Activated naive CD4-positive, alpha-beta T cell treated with anti-CD3 and anti-CD28 coated beads, Interleukin-2, amount 10 ng/mL, durations not matched to agents 7 days and 5 days (primary cell): ENCODE results near the gene SLC6A6.

Experiments used
- CTCF ChIA-PET: fragments of 350-600 bp; sonication (Branson Sonifier 250); formaldehyde crosslinking; loops from one replicate; lab custom pipeline; 2021; ENCODE audit warnings: antibody characterized with exemption; lab: Charles Lee
- DNase-seq: peaks from one replicate; pipeline ENCODE4 v3.0.0-alpha.2; 2020
- H3K27ac Mint-ChIP-seq: one replicate; pipeline ENCODE4 v1.8.0; 2021; ENCODE audit warnings: mild to moderate bottlenecking, moderate library complexity, mixed read lengths
- H3K27me3 Mint-ChIP-seq: one replicate; pipeline ENCODE4 v1.8.0; 2021; ENCODE audit warnings: mild to moderate bottlenecking, mixed read lengths
- H3K36me3 Mint-ChIP-seq: one replicate; pipeline ENCODE4 v1.8.0; 2021; ENCODE audit warnings: mixed read lengths
- H3K4me1 Mint-ChIP-seq: one replicate; pipeline ENCODE4 v1.8.0; 2021; ENCODE audit warnings: mixed read lengths
- H3K4me3 Mint-ChIP-seq: one replicate; pipeline ENCODE4 v1.8.0; 2021; ENCODE audit warnings: mild to moderate bottlenecking, moderate library complexity, mixed read lengths
- H3K9me3 Mint-ChIP-seq: one replicate; pipeline ENCODE4 v1.8.0; 2021; ENCODE audit warnings: mixed read lengths

Gene SLC6A6

DNA sequence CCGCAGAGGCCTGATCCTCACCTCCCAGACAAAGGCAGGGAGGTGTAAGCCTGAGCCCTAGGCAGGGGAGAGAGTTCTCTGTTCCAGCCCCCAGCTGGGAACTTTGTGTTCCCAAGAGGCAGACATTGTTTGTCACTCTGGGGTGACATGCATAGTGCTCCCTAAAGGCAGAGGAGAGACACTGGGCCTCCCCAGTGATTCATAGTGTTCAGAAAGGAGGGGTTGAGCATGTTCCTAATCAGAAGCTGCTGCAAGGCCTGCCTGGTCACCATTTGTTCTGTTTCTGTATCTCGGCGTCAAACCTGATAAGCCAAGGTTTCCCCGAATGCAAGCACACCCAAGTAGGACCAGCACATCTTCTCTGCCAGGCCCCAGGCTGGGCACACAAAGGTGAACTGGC is 24.0 kb upstream of the SLC6A6 start:
- CTCF ChIA-PET: interaction anchor here (1.1 to 2.5 kb wide), 2 partner anchors 24 to 49 kb away, joined by 3 to 9 read pairs; partner anchors contain the start of gene SLC6A6
- H3K36me3 Mint-ChIP-seq: no peaks in the 10 kb centered on the region
- no peak for DNase-seq
- no peak overlapping the region for H3K4me3 Mint-ChIP-seq
- peaks cover 40% of the 10 kb centered on the region for H3K27me3 Mint-ChIP-seq
- H3K27ac Mint-ChIP-seq: peak overlapping the region; percentile 19
- H3K4me1 Mint-ChIP-seq: peaks cover 22% of the 10 kb centered on the region
- H3K9me3 Mint-ChIP-seq: peaks cover 3% of the 10 kb centered on the region

DNA sequence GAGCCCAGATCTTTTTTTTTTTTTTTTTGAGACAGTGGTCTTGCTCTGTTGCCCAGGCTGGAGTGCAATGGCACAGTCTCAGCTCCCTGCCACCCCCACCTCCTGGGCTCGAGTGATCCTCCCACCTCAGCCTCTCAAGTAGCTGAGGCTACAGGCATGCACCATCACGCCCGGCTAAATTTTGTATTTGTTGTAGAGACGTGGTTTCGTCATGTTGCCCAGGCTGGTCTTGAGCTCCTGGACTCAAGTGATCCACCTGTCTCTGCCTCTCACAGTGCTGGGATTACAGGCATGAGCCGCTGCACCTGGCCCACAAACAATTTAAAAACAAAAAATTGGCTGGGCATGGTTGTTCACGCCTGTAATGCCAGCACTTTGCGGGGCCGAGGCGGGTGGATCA is 22.6 kb upstream of the SLC6A6 start:
- Mint-ChIP-seq H3K4me3 (no peak overlapping the region), H3K9me3 (peaks cover 3% of the 10 kb centered on the region), H3K36me3 (no peaks in the 10 kb centered on the region), H3K4me1 (peaks cover 22% of the 10 kb centered on the region), H3K27me3 (peaks cover 32% of the 10 kb centered on the region), H3K27ac (no peak overlapping the region)
- CTCF ChIA-PET: interaction anchor here (1.0 to 2.5 kb wide), 2 partner anchors 23 to 87 kb away, joined by 3 to 9 read pairs; partner anchors contain the start of gene SLC6A6
- no peak for DNase-seq

DNA sequence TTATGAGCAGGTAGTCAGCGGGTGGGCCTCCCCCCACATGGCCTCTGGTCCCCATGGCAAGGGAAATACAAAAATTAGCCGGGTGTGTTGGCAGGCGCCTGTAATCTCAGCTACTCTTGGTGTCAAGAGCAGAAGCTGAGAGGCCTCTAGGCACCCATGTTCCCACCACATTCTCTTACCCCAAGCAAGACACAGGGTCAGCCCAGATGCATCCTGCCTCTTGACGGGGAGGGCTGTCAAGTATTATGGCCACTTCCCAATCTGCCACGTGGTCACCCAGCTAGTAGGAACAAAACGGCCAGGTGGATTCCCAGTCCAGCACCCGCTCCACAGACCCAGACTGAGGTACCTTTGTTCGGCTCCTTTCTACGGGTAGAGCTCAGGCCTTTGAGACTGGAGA is 16.2 kb upstream of the SLC6A6 start:
- H3K27ac Mint-ChIP-seq: no peak overlapping the region
- no peaks in the 10 kb centered on the region for H3K4me1 Mint-ChIP-seq
- no peak for DNase-seq
- no peak overlapping the region for H3K4me3 Mint-ChIP-seq
- peaks cover 79% of the 10 kb centered on the region for H3K27me3 Mint-ChIP-seq
- no peaks in the 10 kb centered on the region for H3K36me3 Mint-ChIP-seq
- CTCF ChIA-PET: no interaction called here
- no peaks in the 10 kb centered on the region for H3K9me3 Mint-ChIP-seq

DNA sequence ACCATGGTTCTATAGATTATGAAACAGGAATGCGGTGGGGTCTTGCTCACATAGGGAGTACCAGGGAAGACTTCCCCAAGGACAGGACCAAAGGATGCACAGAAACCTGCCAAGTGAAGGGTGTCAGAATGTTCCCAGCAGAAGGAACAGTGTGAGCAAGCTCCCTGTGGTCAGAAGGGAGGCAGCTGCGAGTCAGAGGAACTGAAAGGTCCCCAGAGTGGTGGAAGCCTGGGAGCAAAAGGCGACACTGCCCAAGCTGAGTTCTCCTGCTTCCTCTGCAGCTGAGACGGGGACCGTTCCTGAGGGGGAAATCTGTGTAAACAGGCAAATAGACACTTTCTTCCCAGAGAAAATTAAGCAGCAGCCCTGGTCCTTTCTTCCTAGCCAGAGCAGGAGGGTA is 14.2 kb upstream of the SLC6A6 start:
- Mint-ChIP-seq H3K36me3 (no peaks in the 10 kb centered on the region), H3K4me3 (no peak overlapping the region), H3K27ac (no peak overlapping the region), H3K9me3 (no peaks in the 10 kb centered on the region), H3K27me3 (peaks cover 66% of the 10 kb centered on the region), H3K4me1 (no peaks in the 10 kb centered on the region)
- DNase-seq: no peak
- CTCF ChIA-PET: interaction anchor here (1.0 to 1.2 kb wide), 2 partner anchors 73 to 131 kb away, joined by 3 to 4 read pairs; no protein-coding TSS in a partner anchor

DNA sequence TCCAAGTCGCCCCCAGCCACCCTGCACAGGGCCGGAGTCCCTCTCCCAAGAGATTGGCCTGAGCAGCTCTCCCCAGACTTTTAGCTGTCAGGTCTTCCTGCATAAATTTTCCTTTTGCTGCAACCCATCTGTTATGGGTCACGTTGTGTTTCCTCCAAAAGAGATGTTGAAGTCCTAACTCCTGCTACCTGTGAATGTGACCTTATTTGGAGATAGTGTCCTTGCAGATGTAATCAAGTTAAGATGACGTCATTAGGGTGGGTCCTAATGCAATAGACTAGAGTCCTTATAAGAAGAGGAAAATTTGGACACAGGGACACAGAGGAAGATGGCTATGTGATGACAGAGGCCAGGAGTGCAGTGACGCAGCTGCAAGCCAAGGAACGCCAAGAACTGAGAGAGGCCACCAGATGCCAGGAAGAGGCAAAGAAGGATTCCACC is 13.2 kb upstream of the SLC6A6 start:
- no peaks in the 10 kb centered on the region for H3K4me1 Mint-ChIP-seq
- no peaks in the 10 kb centered on the region for H3K36me3 Mint-ChIP-seq
- H3K9me3 Mint-ChIP-seq: no peaks in the 10 kb centered on the region
- peaks cover 61% of the 10 kb centered on the region for H3K27me3 Mint-ChIP-seq
- no peak overlapping the region for H3K4me3 Mint-ChIP-seq
- no peak overlapping the region for H3K27ac Mint-ChIP-seq
- no peak for DNase-seq
- CTCF ChIA-PET: no interaction called here

DNA sequence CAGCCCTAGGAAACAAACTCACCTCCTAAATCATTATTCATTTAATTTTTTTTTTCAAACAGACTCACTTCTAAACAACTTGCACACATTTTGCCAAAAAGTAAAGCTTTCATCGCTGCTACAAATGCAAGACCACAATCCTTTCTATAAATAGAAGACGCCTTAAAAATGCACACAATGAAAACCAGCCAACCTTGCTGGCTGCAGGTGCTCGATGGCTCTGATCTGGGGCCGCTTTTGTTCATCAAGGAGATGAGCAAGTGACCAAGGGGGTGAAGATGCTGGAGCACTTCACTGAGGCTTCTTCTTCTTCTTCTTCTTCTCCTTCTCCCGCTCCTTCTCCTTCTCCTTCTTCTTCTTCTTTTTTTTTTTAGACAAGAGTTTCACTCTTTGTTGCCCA is 12.7 kb upstream of the SLC6A6 start:
- CTCF ChIA-PET: no interaction called here

DNA sequence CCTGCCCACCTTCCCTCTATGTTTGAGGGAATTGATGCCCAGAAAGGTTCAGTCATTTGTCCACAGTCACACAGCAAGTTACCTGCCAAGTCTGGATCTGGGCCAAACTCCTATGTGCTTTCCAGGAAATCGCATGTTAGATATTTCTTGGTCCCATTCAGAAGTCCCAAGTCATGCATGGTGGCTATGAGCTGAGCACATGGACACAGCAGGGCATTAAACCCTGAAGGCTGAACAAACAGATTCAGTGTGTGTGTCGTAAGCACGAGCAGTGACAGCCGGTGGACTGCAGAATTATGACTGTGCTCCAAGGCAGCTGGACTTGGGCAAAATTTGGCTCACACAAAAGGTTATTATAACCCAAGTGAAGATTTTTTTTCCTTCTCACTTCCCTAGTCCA is 11.4 kb upstream of the SLC6A6 start:
- CTCF ChIA-PET: interaction anchor here (0.8 kb wide), 1 partner anchor 41 kb away, joined by 4 read pairs; no protein-coding TSS in a partner anchor
- Mint-ChIP-seq H3K27me3 (peaks cover 50% of the 10 kb centered on the region), H3K9me3 (no peaks in the 10 kb centered on the region), H3K36me3 (no peaks in the 10 kb centered on the region), H3K4me3 (no peak overlapping the region), H3K27ac (no peak overlapping the region), H3K4me1 (peaks cover under 1% of the 10 kb centered on the region)
- DNase-seq: no peak

More for the DNA sequence above, 12.7 kb upstream of the SLC6A6 start:
- DNase-seq: no peak
- H3K4me1 Mint-ChIP-seq: no peaks in the 10 kb centered on the region
- peaks cover 61% of the 10 kb centered on the region for H3K27me3 Mint-ChIP-seq
- no peaks in the 10 kb centered on the region for H3K9me3 Mint-ChIP-seq
- no peak overlapping the region for H3K27ac Mint-ChIP-seq
- H3K36me3 Mint-ChIP-seq: no peaks in the 10 kb centered on the region
- no peak overlapping the region for H3K4me3 Mint-ChIP-seq

DNA sequence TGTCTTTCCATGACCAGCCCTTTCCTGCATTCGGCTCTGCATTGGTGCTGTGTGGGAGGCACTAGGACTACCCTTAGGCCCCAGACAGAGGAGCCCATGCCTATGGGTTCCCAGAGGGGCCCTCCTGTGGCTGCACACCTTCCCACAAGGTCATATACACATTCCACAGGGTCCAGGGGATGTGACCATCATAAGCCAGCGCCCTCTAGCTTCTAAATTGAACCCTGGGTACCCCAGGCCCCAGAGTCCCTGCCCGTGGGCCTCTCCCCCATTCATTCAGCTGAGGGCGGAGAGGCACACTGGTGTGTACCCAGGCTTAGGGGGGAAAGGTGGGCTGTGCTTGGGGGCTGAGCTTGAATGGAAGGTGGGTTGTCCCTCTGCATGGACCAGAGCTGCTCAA is 10.2 kb upstream of the SLC6A6 start:
- CTCF ChIA-PET: no interaction called here
- Mint-ChIP-seq H3K9me3 (no peaks in the 10 kb centered on the region), H3K27ac (no peak overlapping the region), H3K27me3 (peaks cover 40% of the 10 kb centered on the region), H3K36me3 (no peaks in the 10 kb centered on the region), H3K4me3 (no peak overlapping the region), H3K4me1 (peaks cover 8% of the 10 kb centered on the region)
- no peak for DNase-seq

DNA sequence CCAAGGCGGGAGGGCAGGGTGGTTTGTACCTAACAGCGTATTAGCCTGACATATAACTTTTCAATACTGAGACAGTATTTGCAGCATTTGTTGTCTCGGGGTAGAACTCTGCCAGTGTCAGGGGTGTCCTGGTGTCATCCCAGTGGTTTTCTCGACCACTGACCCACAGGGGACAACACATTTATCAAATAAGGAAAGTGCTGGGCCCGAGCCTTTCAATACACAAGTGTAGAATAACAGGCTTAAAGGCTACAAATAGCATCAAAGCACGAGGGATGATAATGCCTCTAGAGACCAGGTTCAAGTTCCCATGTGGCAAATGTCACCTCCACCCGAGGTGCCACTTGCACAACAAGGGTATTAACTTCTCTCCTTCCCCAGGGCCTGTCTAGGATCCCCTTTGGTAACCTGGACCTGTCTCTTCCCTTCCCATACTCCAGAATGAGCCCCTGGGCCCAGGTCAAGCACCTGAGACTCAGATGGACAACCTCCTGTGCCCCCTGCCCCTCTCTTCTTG is 9.5 kb upstream of the SLC6A6 start:
- no peaks in the 10 kb centered on the region for H3K9me3 Mint-ChIP-seq
- peaks cover 14% of the 10 kb centered on the region for H3K4me1 Mint-ChIP-seq
- DNase-seq: no peak
- no peaks in the 10 kb centered on the region for H3K36me3 Mint-ChIP-seq
- CTCF ChIA-PET: no interaction called here
- no peak overlapping the region for H3K27ac Mint-ChIP-seq
- no peak overlapping the region for H3K4me3 Mint-ChIP-seq
- peaks cover 41% of the 10 kb centered on the region for H3K27me3 Mint-ChIP-seq

DNA sequence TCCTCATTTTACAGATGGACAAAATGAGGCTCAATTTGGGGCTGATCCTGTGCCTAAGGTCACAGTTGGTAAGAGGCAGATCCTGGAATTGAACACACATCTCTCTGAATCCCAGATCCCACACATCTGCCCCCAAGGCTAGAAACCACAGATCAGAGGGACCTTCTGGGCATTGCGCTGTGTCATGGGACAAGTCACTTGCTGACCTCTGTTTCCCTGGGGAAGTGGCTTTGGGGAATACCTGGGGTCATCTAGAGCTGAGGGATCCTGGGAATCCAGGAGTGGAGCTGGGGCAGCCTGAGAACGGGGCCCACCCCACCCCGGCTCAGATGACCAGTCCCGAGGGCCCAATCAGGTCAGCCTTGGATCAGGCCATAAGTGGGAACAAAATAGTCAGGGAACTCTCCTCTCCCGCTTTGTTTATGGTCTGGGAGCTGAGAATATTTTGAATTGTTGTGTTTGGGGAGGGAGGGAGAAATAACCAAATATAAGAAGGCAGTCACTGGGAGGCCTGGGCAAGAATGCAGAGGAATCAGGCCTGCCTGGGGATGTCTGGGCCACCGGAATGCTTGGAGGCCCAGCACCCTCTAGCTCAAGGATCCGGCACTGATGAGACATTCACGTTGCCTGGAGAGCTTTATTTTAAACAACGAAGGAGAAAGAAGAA is 8.8 kb upstream of the SLC6A6 start:
- Mint-ChIP-seq H3K27me3 (peaks cover 34% of the 10 kb centered on the region), H3K36me3 (no peaks in the 10 kb centered on the region), H3K4me3 (no peak overlapping the region), H3K4me1 (peaks cover 15% of the 10 kb centered on the region), H3K27ac (no peak overlapping the region), H3K9me3 (no peaks in the 10 kb centered on the region)
- CTCF ChIA-PET: no interaction called here
- no peak for DNase-seq

DNA sequence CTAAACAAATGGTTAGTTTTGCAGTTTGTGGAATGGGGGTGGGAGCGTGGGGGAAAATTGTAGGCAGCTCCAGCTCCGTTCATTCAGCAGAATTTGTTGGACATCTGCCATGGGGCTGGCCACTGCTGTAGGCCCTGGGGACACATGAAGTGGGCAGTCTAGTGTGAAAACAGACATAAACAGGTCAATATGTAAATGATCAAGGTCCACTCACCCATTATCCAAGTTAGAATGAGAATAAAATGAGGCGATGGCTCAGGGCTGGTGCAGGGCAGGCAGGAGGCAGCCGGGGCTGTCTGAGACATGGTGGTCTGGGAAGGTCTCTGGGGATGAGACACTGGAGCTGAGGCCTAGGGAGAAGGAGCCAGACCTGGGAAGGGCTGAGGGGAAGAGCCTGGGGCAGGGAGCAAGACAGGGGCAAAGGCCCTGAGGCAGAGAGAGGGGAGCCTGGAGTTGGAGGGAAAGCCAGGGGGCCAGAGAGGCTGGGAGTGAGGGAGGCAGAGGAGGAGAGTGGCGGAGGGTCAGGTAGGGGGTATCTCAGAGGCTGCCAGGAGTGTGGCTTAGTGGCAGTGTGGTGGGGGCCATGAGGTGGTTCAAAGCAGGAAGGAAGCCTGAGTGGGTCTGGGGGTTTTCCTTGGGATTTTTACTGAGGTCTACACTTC is 6.2 kb upstream of the SLC6A6 start:
- Mint-ChIP-seq H3K27ac (no peak overlapping the region), H3K36me3 (no peaks in the 10 kb centered on the region), H3K27me3 (peaks cover 29% of the 10 kb centered on the region), H3K4me1 (peaks cover 18% of the 10 kb centered on the region), H3K4me3 (no peak overlapping the region), H3K9me3 (no peaks in the 10 kb centered on the region)
- DNase-seq: no peak
- CTCF ChIA-PET: no interaction called here

DNA sequence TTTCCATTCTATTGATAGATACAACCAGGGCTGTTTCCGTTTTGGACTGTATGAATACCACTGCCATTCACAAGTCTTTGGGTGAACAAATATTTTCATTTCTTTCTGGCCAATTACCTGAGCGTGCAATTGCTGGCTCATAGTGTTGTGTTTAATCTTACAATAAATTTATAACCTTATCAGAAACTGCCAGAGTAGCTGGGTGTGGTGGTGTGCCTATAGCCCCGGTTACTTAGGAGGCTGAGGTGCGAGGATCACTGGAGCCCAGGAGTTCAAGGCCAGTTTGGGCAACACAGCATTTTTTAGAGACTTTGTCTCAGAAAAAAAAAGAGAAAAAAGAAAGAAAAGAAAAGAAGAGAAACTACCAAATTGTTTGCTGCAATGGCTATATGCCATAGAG is 5.4 kb upstream of the SLC6A6 start:
- CTCF ChIA-PET: interaction anchor here (2.9 kb wide), 1 partner anchor 35 kb away, joined by 11 read pairs; no protein-coding TSS in a partner anchor
- Mint-ChIP-seq H3K9me3 (no peaks in the 10 kb centered on the region), H3K27ac (no peak overlapping the region), H3K4me3 (no peak overlapping the region), H3K36me3 (no peaks in the 10 kb centered on the region), H3K27me3 (peaks cover 33% of the 10 kb centered on the region), H3K4me1 (peaks cover 25% of the 10 kb centered on the region)
- DNase-seq: no peak

DNA sequence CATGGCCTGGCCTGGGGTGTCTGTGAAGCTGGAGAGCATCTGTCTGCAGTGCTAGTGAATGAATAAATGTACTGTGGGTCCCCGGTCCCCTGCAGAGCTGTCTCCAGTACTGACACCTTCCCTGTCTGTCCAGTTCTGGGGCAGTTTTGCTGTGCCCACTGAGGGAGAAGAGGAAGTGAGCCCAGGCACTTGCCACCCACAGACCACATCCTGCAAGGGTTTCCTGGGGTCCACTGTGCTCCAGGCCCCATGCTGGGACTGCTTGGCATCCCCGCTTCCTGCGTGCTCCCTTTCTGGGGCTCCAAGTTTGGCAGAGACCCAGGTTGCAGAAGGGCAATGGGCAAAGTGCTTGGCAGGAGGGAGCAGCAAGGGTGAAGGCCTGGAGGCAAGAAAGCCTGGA is 4.9 kb upstream of the SLC6A6 start:
- Mint-ChIP-seq H3K27me3 (peaks cover 38% of the 10 kb centered on the region), H3K9me3 (no peaks in the 10 kb centered on the region), H3K4me1 (peaks cover 27% of the 10 kb centered on the region), H3K27ac (no peak overlapping the region), H3K36me3 (no peaks in the 10 kb centered on the region), H3K4me3 (no peak overlapping the region)
- peak; percentile 24 for DNase-seq
- CTCF ChIA-PET: interaction anchor here (2.9 kb wide), 1 partner anchor 34 kb away, joined by 11 read pairs; no protein-coding TSS in a partner anchor

DNA sequence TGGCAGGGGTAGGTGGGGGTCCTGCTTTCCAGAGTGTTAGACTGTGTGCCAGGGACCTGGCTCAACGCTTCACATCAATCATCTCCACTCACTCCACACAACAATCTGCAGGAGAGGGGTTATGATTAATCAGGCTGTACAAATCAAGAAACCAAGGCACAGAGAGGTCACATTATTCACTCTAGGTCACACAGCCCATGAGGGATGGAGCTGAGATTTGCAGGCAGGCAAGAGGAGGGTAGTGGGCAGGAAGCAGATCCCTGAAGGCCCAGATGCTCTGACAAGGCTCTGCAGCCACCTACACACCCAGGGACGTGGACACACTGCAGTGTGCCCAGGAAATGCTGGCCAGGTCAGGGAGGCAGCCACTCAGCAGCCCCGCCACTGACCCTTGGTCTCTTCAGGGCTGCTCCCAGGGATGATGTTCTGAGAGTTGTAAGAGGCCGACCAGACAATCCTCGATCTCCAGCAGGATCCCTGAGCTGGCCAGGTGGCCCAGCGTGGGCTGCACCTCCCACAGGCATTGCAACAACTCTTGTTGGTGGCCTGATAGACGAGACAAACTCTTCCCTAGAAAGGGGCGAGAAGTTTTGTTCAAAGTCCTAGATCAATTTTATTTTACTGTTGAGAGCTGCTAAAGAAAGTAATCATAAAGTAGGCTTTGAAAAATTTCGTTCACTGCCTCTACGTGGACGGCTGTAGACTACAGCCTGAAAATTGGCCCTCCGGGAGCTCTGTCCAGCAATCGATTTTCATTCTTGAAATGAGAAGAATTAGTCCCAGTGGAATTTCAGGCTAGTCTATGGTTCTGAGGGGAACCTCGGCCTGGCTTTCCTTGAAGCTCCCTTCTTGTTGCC is 4.2 kb upstream of the SLC6A6 start:
- H3K9me3 Mint-ChIP-seq: no peaks in the 10 kb centered on the region
- no peak for DNase-seq
- no peak overlapping the region for H3K4me3 Mint-ChIP-seq
- H3K36me3 Mint-ChIP-seq: peaks cover 2% of the 10 kb centered on the region
- peaks cover 29% of the 10 kb centered on the region for H3K4me1 Mint-ChIP-seq
- no peak overlapping the region for H3K27ac Mint-ChIP-seq
- CTCF ChIA-PET: interaction anchor here (1.1 to 2.9 kb wide), 3 partner anchors 34 to 136 kb away, joined by 3 to 12 read pairs (median 11); no protein-coding TSS in a partner anchor
- peaks cover 38% of the 10 kb centered on the region for H3K27me3 Mint-ChIP-seq
